ENCODE results near the gene SLC25A39.

- TF ChIP-seq CTCF (conservative IDR thresholded peaks at IDR 0.05; ENCODE audit: low read length) (no peak), EZH2phosphoT487 (IDR thresholded peaks at IDR 0.05; ENCODE audit: borderline replicate concordance) (no peak)
Observed at GRCh38 chr17:44356241-44356640, 31.6 kb upstream of the SLC25A39 start.

Measured in Loucy (cell line).